ENCODE results near the gene ARHGEF37. TPM values are rescaled to one million over a fixed set of nuclear protein-coding genes. Genes with fewer than 3 reads are reported as not detected.

The ARHGEF37 gene
- total and polyA plus RNA-seq, 2 donors from 2014 or later: 6.9 to 21.8 TPM

DNA sequence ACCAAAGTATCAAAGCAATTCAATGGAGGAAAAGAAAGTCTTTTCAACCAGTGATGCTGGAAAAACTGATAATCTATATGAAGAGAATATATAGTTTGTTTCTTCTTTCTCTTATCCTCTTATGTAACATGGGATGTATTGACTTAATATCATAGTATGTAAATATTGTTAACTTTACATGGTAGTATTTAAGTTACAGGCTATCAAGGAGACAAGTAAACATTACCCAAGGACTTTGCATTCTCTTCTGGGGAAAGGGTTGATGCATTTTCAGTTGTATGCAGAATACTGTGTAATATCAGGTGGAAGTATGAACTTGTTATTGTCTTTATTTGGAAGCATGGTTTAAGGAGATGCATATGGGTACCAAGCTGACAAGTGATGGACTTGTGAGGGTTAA is 9.1 kb upstream of the ARHGEF37 start:
- no peaks in the 10 kb centered on the region for H3K27me3 ChIP-seq (ENCODE audit: control insufficient read depth, insufficient read depth, low read length)
- no peaks in the 10 kb centered on the region for H3K36me3 ChIP-seq (ENCODE audit: control insufficient read depth in 2 of 3, insufficient read depth in 3 of 3, low read length in 3 of 3)
- H3K9ac ChIP-seq (ENCODE audit: low read length in 3 of 3): no peak overlapping the region
- no peak overlapping the region for H3K4me3 ChIP-seq (ENCODE audit: low read length in 3 of 3)
- H3K9me3 ChIP-seq (ENCODE audit: control insufficient read depth in 2 of 3, insufficient read depth in 1 of 3, low read length in 3 of 3): no peaks in the 10 kb centered on the region
- FAIRE-seq (no peak), DNase-seq (no peak)
- no peaks in the 10 kb centered on the region for H3K4me1 ChIP-seq (ENCODE audit: control insufficient read depth in 2 of 3, insufficient read depth in 2 of 3, low read depth in 1 of 3, low read length in 3 of 3)
- intact Hi-C loops (cut with DNase I): no loop called here
- H3K27ac ChIP-seq (ENCODE audit: low read depth in 2 of 2, low read length in 2 of 2): no peak overlapping the region
- TF ChIP-seq, protein P1, sequence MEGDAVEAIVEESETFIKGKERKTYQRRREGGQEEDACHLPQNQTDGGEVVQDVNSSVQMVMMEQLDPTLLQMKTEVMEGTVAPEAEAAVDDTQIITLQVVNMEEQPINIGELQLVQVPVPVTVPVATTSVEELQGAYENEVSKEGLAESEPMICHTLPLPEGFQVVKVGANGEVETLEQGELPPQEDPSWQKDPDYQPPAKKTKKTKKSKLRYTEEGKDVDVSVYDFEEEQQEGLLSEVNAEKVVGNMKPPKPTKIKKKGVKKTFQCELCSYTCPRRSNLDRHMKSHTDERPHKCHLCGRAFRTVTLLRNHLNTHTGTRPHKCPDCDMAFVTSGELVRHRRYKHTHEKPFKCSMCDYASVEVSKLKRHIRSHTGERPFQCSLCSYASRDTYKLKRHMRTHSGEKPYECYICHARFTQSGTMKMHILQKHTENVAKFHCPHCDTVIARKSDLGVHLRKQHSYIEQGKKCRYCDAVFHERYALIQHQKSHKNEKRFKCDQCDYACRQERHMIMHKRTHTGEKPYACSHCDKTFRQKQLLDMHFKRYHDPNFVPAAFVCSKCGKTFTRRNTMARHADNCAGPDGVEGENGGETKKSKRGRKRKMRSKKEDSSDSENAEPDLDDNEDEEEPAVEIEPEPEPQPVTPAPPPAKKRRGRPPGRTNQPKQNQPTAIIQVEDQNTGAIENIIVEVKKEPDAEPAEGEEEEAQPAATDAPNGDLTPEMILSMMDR (IDR thresholded peaks at IDR 0.05; ENCODE audit: borderline replicate concordance, extremely low read depth, insufficient read depth): no peak

DNA sequence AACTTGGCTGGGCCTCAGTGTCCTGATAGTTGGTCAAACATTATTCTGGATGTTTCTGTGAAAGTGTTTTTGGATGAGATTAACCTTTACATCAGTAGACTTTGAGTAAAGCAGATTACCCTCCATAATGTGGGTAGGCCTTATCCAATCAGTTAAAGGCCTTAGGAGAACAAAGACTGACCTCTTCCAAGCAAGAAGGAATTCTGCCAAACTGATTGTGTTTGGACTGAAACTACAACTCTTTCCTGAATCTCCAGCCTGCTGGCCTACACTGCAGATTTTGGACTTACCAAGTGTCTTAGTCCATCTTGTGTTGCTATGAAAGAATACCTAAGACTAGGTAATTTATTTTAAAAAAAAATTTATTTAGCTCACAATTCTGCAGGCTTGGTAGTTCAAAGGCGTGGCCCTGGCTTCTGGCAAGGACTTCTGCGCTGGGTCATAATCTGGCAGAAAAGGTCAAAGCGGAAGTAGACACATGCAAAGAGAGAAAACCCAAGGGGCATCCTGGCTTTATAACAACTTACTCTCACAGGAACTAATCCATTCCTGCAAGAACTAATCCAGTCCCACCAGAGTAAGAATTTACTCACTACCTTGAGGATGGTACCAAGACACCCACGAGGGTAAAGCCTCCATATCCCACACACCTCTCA is 8.6 kb upstream of the ARHGEF37 start:
- intact Hi-C loops (cut with DNase I): no loop called here
- no peak overlapping the region for H3K9ac ChIP-seq (ENCODE audit: low read length in 3 of 3)
- no peak for FAIRE-seq

DNA sequence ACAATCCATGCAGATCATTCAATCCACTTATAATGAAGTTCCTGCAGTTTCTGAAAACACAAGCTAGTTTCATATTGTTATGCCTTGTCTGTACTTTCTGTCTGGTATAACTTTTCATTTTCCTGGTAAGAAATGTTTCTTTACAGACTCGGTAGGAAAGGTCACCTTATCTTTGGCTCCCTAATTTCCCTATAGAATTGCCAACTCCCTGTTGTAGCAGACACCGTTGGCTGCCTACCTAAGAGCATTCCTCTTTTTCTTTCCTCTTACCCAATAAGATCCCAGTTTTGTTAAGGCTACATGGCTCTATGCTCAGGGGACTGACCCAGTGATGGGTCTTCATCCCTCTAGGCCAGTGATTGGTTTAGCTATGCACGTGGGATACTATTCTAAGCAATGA is 6.2 kb upstream of the ARHGEF37 start:
- no peak for FAIRE-seq

More for the DNA sequence above, 8.6 kb upstream of the ARHGEF37 start:
- no peak overlapping the region for H3K4me3 ChIP-seq (ENCODE audit: low read length in 3 of 3)
- H3K27ac ChIP-seq (ENCODE audit: low read depth in 2 of 2, low read length in 2 of 2): no peak overlapping the region
- H3K36me3 ChIP-seq (ENCODE audit: control insufficient read depth in 2 of 3, insufficient read depth in 3 of 3, low read length in 3 of 3): no peaks in the 10 kb centered on the region
- TF ChIP-seq, protein P1 (IDR thresholded peaks at IDR 0.05; ENCODE audit: borderline replicate concordance, extremely low read depth, insufficient read depth): no peak
- no peaks in the 10 kb centered on the region for H3K27me3 ChIP-seq (ENCODE audit: control insufficient read depth, insufficient read depth, low read length)
- no peak for DNase-seq
- H3K9me3 ChIP-seq (ENCODE audit: control insufficient read depth in 2 of 3, insufficient read depth in 1 of 3, low read length in 3 of 3): no peaks in the 10 kb centered on the region
- no peaks in the 10 kb centered on the region for H3K4me1 ChIP-seq (ENCODE audit: control insufficient read depth in 2 of 3, insufficient read depth in 2 of 3, low read depth in 1 of 3, low read length in 3 of 3)

More for the DNA sequence above, 6.2 kb upstream of the ARHGEF37 start:
- Histone ChIP-seq H3K4me3 (ENCODE audit: low read length in 3 of 3) (no peak overlapping the region), H3K27ac (ENCODE audit: low read depth in 2 of 2, low read length in 2 of 2) (no peak overlapping the region), H3K27me3 (ENCODE audit: control insufficient read depth, insufficient read depth, low read length) (no peaks in the 10 kb centered on the region), H3K9ac (ENCODE audit: low read length in 3 of 3) (no peak overlapping the region), H3K4me1 (ENCODE audit: control insufficient read depth in 2 of 3, insufficient read depth in 2 of 3, low read depth in 1 of 3, low read length in 3 of 3) (no peaks in the 10 kb centered on the region), H3K9me3 (ENCODE audit: control insufficient read depth in 2 of 3, insufficient read depth in 1 of 3, low read length in 3 of 3) (no peaks in the 10 kb centered on the region), H3K36me3 (ENCODE audit: control insufficient read depth in 2 of 3, insufficient read depth in 3 of 3, low read length in 3 of 3) (no peaks in the 10 kb centered on the region)
- DNase-seq: no peak
- TF ChIP-seq, protein P1 (IDR thresholded peaks at IDR 0.05; ENCODE audit: borderline replicate concordance, extremely low read depth, insufficient read depth): no peak
- intact Hi-C loops (cut with DNase I): no loop called here
